Measurements from ENCODE around the gene CMTM3. TPM values are rescaled to one million over a fixed set of nuclear protein-coding genes. Genes with fewer than 3 reads are reported as not detected.

CMTM3 gene
- total and polyA plus RNA-seq, 9 of the 15 experiments (the other 6 are each of a cell fraction or from before 2014, with no cell fraction given) = 4.6 to 33.4 (median 17.5) TPM

- Histone ChIP-seq H3K4me1 (replicated peaks in 1 of 2; ENCODE audit: control insufficient read depth in 2 of 2, insufficient read depth in 2 of 2, low read length in 2 of 2) (peaks cover 9 to 15% of the 10 kb centered on the region in 2 experiments), H3K27ac (ENCODE audit: extremely low read depth, low read depth, low read length) (no peak overlapping the region), H3K9ac (ENCODE audit: insufficient read depth in 1 of 2, low read depth in 2 of 2, low read length in 2 of 2) (no peak overlapping the region), H3K36me3 (ENCODE audit: control insufficient read depth, insufficient read depth, low read length) (no peaks in the 10 kb centered on the region), H3K4me2 (ENCODE audit: insufficient read depth, low read length) (no peak overlapping the region; the same call in 1 of the 2 replicates), H2AFZ (ENCODE audit: low read depth, low read length) (no peak overlapping the region), H3K79me2 (ENCODE audit: control insufficient read depth, insufficient read depth, low read length) (no peaks in the 10 kb centered on the region), H4K20me1 (replicated peaks; ENCODE audit: control insufficient read depth, insufficient read depth, low read length) (no peaks in the 10 kb centered on the region), H3K27me3 (ENCODE audit: control insufficient read depth in 2 of 2, insufficient read depth in 2 of 2, low read length in 2 of 2) (peaks cover 4 to 7% of the 10 kb centered on the region in 2 experiments; a peak in 3 of 5 replicates), H3K9me3 (replicated peaks; ENCODE audit: control insufficient read depth, insufficient read depth, low read depth, low read length) (no peaks in the 10 kb centered on the region), H3K4me3 (no peak overlapping the region), H3K9me1 (ENCODE audit: control insufficient read depth, insufficient read depth, low read length) (no peaks in the 10 kb centered on the region)
- CTCF ChIA-PET (ENCODE audit: low intra/inter-chr PET ratio) = no interaction called here
- FAIRE-seq = no peak
- DNase-seq (ENCODE audit: extremely low read depth in 1 of 4, low spot score in 3 of 4) = no peak
- TF ChIP-seq HDGF (IDR thresholded peaks at IDR 0.05) = no peak
- TF ChIP-seq WHSC1 (IDR thresholded peaks at IDR 0.05; ENCODE audit: low read length) = no peak
- no peak for TF ChIP-seq SFPQ (IDR thresholded peaks at IDR 0.05; ENCODE audit: low read depth, low read length)
- TF ChIP-seq CC2D1A (IDR thresholded peaks at IDR 0.05) = no peak
- TF ChIP-seq ELF1 (tag; IDR thresholded peaks at IDR 0.05) = no peak
- TF ChIP-seq MYC (IDR thresholded peaks at IDR 0.05; ENCODE audit: low read depth, low read length) = no peak
- no peak for TF ChIP-seq MYC (CRISPR knock-in tag; IDR thresholded peaks at IDR 0.05; ENCODE audit: borderline replicate concordance, low read depth)
- no peak for TF ChIP-seq ZNF589 (CRISPR knock-in tag; IDR thresholded peaks at IDR 0.05; ENCODE audit: low read depth)
- no peak for TF ChIP-seq RBM17 (IDR thresholded peaks at IDR 0.05; ENCODE audit: borderline replicate concordance, low read depth, low read length)
- no peak for TF ChIP-seq HMGN3 (IDR thresholded peaks at IDR 0.05; ENCODE audit: borderline replicate concordance, extremely low read depth, insufficient read length, low read depth, low read length)
- no peak for TF ChIP-seq SMARCC2 (IDR thresholded peaks at IDR 0.05; ENCODE audit: low read depth)
- TF ChIP-seq NCOA4 (IDR thresholded peaks at IDR 0.05; ENCODE audit: partially characterized antibody) = no peak
- TF ChIP-seq BCLAF1 (IDR thresholded peaks at IDR 0.05; ENCODE audit: borderline replicate concordance in 1 of 2, control insufficient read depth in 1 of 2, low read depth in 2 of 2, low read length in 1 of 2) = no peak
- no peak for TF ChIP-seq RBM39 (optimal IDR thresholded peaks at IDR 0.05; ENCODE audit: low read depth, low read length)
- POLR2A ChIA-PET = interaction anchor here (1.0 kb wide), 1 partner anchor 10 kb away, joined by 6 read pairs; no protein-coding TSS in a partner anchor
- intact Hi-C loops (cut with micrococcal nuclease) = no loop called here
- BruUV-seq (replicated peaks) = no TSS peak
- in situ Hi-C loops (cut with MboI) = no loop called here
- no peak for ATAC-seq
- WGBS (ENCODE audit: insufficient coverage, low coverage, missing lambda C conversion rate) = 60% methylated on average over 1 of the region's 1 CpG
Measured at GRCh38 chr16:66574081-66574480, 30.4 kb upstream of the CMTM3 start.
